Left kidney (tissue), 2 donors: ENCODE measurements around the gene TRIM63. TPM values are rescaled to one million over a fixed set of nuclear protein-coding genes. Genes with fewer than 3 reads are reported as not detected.

ENCODE experiments used
- DNase-seq: peaks from one replicate; pipeline ENCODE4 v3.0.0-alpha.2; 2013
- polyA plus RNA-seq: library from polyadenylated mRNA; unstranded; fragments of 120-200 nt; gene quantifications from one replicate; pipeline ENCODE4 v1.2.1, GENCODE V29; 2013; ENCODE audit not compliant: insufficient read length

Gene TRIM63
- polyA plus RNA-seq, 1 donor, result 1.2 TPM

GRCh38 chr1:26034504-26035202, 32.8 kb downstream of the TRIM63 start:
- DNase-seq, result no peak

GRCh38 chr1:26032656-26033357, 34.6 kb downstream of the TRIM63 start:
- no peak for DNase-seq

- DNase-seq, result no peak
Measured at GRCh38 chr1:26031611-26032220, 35.7 kb downstream of the TRIM63 start.

GRCh38 chr1:26031196-26031595, 36.2 kb downstream of the TRIM63 start:
- DNase-seq, result no peak

GRCh38 chr1:26029864-26030481, 37.5 kb downstream of the TRIM63 start:
- DNase-seq, result no peak

GRCh38 chr1:26029054-26029863, 38.2 kb downstream of the TRIM63 start:
- no peak for DNase-seq

GRCh38 chr1:26028490-26028980, 38.9 kb downstream of the TRIM63 start:
- DNase-seq, result no peak

- no peak for DNase-seq
Measured at GRCh38 chr1:26027716-26028489, 39.5 kb downstream of the TRIM63 start.

- no peak for DNase-seq
Measured at GRCh38 chr1:26025517-26025916, 41.9 kb downstream of the TRIM63 start.

GRCh38 chr1:26025060-26025459, 42.4 kb downstream of the TRIM63 start:
- DNase-seq, result no peak

GRCh38 chr1:26023826-26024225, 43.6 kb downstream of the TRIM63 start:
- no peak for DNase-seq

- DNase-seq, result no peak
Measured at GRCh38 chr1:26023009-26023408, 44.4 kb downstream of the TRIM63 start.

GRCh38 chr1:26022404-26022779, 45.0 kb downstream of the TRIM63 start:
- no peak for DNase-seq

GRCh38 chr1:26021647-26022403, 45.6 kb downstream of the TRIM63 start, which contains the start of gene EXTL1:
TSS of gene EXTL1 (plus strand) at chr1:26021775. CDS start at chr1:26022647, 872 bp downstream.
- DNase-seq, result peak; percentile 64

- no peak for DNase-seq
Measured at GRCh38 chr1:26020941-26021646, 46.3 kb downstream of the TRIM63 start.

GRCh38 chr1:26020330-26020768, 47.1 kb downstream of the TRIM63 start:
- DNase-seq, result no peak

GRCh38 chr1:26019641-26020315, 47.7 kb downstream of the TRIM63 start:
- no peak for DNase-seq

- DNase-seq, result no peak
Measured at GRCh38 chr1:26017606-26018005, 49.8 kb downstream of the TRIM63 start.
